GM23338 (cell line): ENCODE measurements around the gene ZNF394.

Experiments
- CREB1 ChIP-seq: fragments of 250-450 bp; sonication (Bioruptor Pico); IDR thresholded peaks from 2 replicates; pipeline ENCODE4 v1.5.0; 2020; ENCODE audit warnings: low read depth, mild to moderate bottlenecking, moderate library complexity
- CTCF ChIP-seq, 2 experiments: fragments of 200-600 bp in 1 of 2; sonication (generic) in 1 of 2; conservative IDR thresholded peaks; 2 replicates each; pipeline versions ENCODE4 v1.5.1 to v1.6.1; 2016 to 2017; ENCODE audit warnings: antibody characterized with exemption in 2 of 2, low read depth in 2 of 2, mild to moderate bottlenecking in 2 of 2, moderate library complexity in 1 of 2
- EZH2 ChIP-seq: fragments of 200-600 bp; sonication (generic); IDR thresholded peaks from one replicate; pipeline ENCODE4 v1.8.0; 2017; ENCODE audit warnings: antibody characterized with exemption, mild to moderate bottlenecking, low read depth; ENCODE audit not compliant: unreplicated experiment

- TF ChIP-seq EZH2 = no peak
- no peak for TF ChIP-seq CTCF (conservative IDR thresholded peaks at IDR 0.05; ENCODE audit: low read depth in 2 of 2)
- TF ChIP-seq CREB1 = no peak
Measured at GRCh38 chr7:99468336-99468918, 31.7 kb downstream of the ZNF394 start.
